GM03348 (cell line): ENCODE data around the gene WDR1.

Source experiments
- DNase-seq: peaks from one replicate; pipeline ENCODE4 v3.0.0; 2012; ENCODE audit warnings: low spot score

WDR1 gene

GRCh38 chr4:10041036-10041435 is 75.6 kb downstream of the WDR1 start:
- DNase-seq: no peak

GRCh38 chr4:10040049-10040892 is 76.3 kb downstream of the WDR1 start:
- no peak for DNase-seq

- DNase-seq: no peak
These were observed 79.7 kb downstream of the WDR1 start for GRCh38 chr4:10036807-10037342.

DNA sequence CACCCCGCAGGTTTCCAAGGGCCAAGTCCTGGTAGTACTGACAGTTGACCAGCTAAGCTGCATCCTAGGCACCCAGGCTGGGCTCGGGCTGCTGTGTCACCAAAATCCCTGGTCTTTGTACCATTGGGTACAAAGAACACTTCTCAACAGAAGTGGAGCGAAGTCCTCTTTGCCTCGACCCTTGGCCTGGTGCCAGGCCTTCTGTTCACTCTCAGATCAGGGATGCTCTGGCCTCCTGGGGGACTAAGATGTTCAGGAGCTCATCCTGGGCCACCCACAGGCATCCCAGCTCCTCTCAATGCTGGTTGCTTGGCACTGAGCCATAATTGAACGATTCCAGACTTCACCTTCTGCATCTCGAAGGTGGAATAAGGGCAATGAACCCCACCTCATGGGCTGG is 81.5 kb downstream of the WDR1 start:
- no peak for DNase-seq

DNA sequence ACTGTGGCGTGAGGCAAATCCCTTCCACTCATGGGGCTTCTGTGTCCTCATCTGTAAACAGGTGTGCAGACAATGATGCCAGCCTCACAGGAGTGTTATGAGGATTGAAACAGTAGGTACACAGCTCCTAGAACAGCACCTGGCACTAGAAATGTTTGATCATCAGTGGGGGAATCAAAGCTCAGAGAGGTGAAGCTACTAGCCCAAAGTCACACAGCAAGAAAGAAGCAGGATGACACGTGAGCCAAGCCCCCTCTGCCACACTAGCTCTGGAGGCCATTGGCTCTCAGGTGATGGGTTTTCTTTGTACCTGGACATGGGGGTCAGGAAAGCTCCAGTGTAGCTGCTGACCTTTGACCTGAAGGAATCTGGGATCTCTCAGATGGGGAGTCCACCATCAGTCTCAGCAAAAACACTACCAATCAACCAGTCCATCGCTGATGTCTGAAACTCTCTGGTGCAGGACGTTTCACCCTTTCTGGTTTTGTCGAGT is 81.9 kb downstream of the WDR1 start:
- no peak for DNase-seq

- DNase-seq: no peak
These were observed 82.5 kb downstream of the WDR1 start for GRCh38 chr4:10034136-10034535.

DNA sequence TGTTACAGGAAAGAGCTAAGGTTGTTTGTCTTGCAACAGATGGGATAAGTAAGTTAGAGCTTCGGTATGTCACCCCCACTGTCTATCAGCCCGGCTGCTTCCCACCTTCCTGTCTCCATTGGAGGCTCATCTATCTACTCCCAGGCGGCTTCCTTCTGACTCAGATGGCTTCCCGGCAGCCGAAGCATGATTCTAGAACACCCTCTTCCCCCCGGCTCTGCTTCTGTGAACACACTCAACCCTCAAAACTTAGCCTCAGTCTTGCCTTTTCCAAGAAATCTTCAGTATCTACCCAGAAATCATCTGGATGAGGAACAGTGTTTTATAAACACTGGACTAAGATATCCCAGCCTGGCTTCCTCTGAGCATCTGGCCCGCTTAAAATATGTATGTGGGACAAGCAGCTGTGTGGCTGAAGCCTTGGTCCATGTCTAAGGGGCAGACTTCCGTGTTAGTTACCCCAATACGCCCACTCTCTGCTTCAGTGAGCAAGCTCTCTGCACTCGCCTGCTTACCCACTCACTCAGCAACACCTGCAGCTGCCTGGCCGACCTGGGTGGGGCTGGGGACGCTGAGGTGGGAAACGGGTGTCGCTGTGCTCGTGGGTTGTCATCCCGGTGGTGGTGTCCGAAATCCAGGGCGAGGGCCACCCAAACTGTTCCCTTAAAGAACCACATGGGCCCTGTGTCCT is 83.3 kb downstream of the WDR1 start:
- DNase-seq: peak; percentile 82

GRCh38 chr4:10032625-10033024 is 84.0 kb downstream of the WDR1 start:
- peak; percentile 69 for DNase-seq

DNA sequence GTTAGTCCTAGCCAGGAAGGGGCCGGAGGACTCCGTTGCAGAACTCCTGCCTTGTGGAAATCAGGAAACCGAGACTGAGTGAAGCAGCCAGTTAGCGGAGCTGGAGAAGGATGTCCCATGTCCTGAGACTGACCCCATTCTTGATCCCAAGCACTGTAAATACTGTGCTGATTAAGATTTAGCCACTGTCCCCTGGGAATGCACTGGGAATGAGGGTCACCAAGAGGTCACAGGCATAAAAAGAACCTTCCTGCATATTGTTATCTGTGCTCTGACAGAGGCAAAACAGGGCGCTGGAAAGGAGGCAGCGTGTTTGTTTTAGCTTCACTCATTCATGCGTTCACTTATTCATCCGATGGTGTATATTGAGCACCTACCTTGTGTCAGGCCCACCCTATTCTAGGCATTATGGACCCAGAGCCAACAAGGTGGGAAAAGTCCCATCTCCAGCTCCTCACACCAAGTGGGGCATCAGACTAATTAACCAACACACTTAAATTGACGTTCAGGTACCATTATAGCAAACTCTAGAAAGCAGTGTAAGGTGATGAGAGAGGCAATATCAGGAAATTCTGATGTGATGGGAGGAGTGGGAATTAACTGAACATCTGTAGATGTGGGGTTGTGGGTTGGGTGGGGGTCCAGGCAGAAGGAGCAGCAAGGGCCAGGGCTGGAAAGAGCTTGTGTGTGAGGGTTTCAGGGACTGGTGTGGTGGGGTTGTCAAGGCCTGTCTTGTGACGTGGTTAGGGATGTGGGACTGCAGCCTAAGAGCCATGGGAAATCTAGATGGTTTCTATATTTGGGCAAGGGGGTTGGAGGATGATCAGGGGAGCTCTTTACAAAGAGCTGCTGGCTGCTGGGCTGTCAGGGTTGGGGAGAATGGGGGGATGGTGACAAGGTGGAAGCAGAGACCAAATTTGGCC is 84.7 kb downstream of the WDR1 start:
- DNase-seq: no peak

- no peak for DNase-seq
These were observed 85.5 kb downstream of the WDR1 start for GRCh38 chr4:10030972-10031667.

GRCh38 chr4:10029403-10029802 is 87.2 kb downstream of the WDR1 start:
- DNase-seq: no peak

GRCh38 chr4:10028910-10029309 is 87.7 kb downstream of the WDR1 start:
- DNase-seq: no peak

GRCh38 chr4:10026485-10026884 is 90.1 kb downstream of the WDR1 start:
- DNase-seq: no peak

DNA sequence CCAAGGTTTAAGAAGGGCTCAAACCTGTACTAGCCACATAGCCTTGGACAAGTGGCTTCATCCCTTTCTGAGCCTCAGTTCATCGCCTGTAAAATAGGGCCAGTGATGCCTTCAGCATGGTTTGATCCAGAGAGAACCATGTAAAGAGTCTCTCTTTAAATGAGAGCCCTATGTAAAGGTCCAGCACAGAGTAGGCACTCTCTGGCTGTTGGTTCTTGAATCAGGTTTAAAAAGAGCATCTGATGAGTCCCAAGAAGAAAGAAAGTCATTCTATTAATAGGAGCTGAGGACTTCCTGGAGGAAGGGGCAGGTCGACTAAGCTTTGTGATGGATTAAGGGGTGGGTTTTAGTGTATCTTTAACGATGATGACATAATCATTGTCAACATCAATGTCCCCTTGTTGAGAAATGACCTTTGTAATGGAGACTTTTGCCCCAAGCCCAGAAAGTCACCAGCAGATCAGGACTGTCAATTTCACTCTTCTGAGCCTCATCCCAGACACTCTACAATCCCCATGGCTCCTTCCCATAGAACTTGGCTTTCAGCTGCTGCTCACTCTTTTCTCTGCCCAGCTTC is 91.3 kb downstream of the WDR1 start:
- no peak for DNase-seq
